Measurements from ENCODE around the gene HOXB9. TPM values are rescaled to one million over a fixed set of nuclear protein-coding genes. Genes with fewer than 3 reads are reported as not detected.
A peak's percentile ranks its signal among the peaks of the same experiment; 100 is the strongest.

Gene HOXB9
- total and polyA plus RNA-seq, 2 donors (not counting 3 experiments of a cell fraction or from before 2014, with no cell fraction given): 0.79 to 1.1 TPM

DNA sequence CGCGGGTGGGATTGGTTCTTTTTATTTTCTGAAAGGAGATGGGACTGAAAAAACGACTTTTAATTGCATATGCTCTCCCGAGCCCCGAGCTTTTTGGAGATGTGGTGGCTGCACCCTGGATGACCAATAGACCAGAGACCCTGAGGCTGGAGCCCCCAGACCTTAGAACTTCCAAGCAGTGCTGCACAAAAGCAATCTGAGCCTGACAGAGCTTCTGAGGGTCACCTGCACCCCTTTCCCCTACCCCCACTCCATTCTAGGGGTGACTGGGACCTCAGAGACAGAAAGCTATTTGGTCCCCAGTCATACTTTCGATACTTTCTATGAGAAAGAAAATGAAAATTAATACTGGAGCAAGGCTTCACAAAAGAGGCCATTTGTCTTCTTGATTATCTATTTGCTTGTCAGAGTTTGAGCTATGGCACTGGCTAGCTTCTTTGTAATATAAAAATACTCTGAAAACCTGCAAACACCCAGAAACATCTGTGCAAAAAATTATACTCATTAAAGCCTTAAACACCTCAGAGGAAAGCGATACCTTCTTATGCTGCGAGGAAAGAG is 51.6 kb downstream of the HOXB9 start:
- no peak for DNase-seq (ENCODE audit: low read depth, low spot score)
- no peak for FAIRE-seq
- Histone ChIP-seq H3K9me3 (replicated peaks; ENCODE audit: control insufficient read depth, insufficient read depth, low read length) (no peaks in the 10 kb centered on the region), H3K9ac (replicated peaks; ENCODE audit: extremely low read depth, insufficient read depth, low read length) (peak overlapping the region; percentile 29), H3K9me1 (replicated peaks; ENCODE audit: control insufficient read depth, extremely low read depth, insufficient read depth, low read length) (no peaks in the 10 kb centered on the region), H2AFZ (ENCODE audit: low read depth, low read length) (no peak overlapping the region), H3K4me2 (ENCODE audit: insufficient read depth, low read length) (peak overlapping the region; percentile 81), H3K4me3 (replicated peaks in 1 of 3; ENCODE audit: insufficient read depth in 1 of 3, low read depth in 1 of 3, low read length in 3 of 3) (peak overlapping the region in 2 of 3 experiments; percentile 9 to 46), H3K27ac (ENCODE audit: insufficient read depth, low read depth, low read length) (no peak overlapping the region), H3K79me2 (ENCODE audit: control insufficient read depth, insufficient read depth, low read length) (peaks cover 95% of the 10 kb centered on the region), H3K4me1 (ENCODE audit: control insufficient read depth, extremely low read depth, insufficient read depth, low read length) (peaks cover 80% of the 10 kb centered on the region), H4K20me1 (replicated peaks; ENCODE audit: control insufficient read depth, extremely low read depth, insufficient read depth, low read length) (no peaks in the 10 kb centered on the region), H3K36me3 (ENCODE audit: control insufficient read depth in 2 of 2, extremely low read depth in 1 of 2, insufficient read depth in 2 of 2, low read length in 2 of 2) (peaks cover 0 to 3% of the 10 kb centered on the region in 2 experiments), H3K27me3 (ENCODE audit: control insufficient read depth in 2 of 2, insufficient read depth in 2 of 2, low read length in 2 of 2) (no peaks in the 10 kb centered on the region)
- TF ChIP-seq MYC (IDR thresholded peaks at IDR 0.05; ENCODE audit: low read depth, low read length): no peak
- TF ChIP-seq, protein P1, sequence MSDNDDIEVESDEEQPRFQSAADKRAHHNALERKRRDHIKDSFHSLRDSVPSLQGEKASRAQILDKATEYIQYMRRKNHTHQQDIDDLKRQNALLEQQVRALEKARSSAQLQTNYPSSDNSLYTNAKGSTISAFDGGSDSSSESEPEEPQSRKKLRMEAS (IDR thresholded peaks at IDR 0.05; ENCODE audit: insufficient read depth, insufficient read length): no peak
- TF ChIP-seq EZH2 (IDR thresholded peaks at IDR 0.05; ENCODE audit: borderline replicate concordance, low read depth, low read length, severe bottlenecking): no peak
- TF ChIP-seq, protein P2, sequence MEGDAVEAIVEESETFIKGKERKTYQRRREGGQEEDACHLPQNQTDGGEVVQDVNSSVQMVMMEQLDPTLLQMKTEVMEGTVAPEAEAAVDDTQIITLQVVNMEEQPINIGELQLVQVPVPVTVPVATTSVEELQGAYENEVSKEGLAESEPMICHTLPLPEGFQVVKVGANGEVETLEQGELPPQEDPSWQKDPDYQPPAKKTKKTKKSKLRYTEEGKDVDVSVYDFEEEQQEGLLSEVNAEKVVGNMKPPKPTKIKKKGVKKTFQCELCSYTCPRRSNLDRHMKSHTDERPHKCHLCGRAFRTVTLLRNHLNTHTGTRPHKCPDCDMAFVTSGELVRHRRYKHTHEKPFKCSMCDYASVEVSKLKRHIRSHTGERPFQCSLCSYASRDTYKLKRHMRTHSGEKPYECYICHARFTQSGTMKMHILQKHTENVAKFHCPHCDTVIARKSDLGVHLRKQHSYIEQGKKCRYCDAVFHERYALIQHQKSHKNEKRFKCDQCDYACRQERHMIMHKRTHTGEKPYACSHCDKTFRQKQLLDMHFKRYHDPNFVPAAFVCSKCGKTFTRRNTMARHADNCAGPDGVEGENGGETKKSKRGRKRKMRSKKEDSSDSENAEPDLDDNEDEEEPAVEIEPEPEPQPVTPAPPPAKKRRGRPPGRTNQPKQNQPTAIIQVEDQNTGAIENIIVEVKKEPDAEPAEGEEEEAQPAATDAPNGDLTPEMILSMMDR (IDR thresholded peaks at IDR 0.05; ENCODE audit: extremely low read depth in 1 of 2, insufficient read depth in 1 of 2, low read depth in 1 of 2, low read length in 2 of 2): no peak
- dilution Hi-C loops (cut with MboI; ENCODE audit: extremely low pct_ligation_motif_present, low sequenced_read_pairs) (no loop called here), intact Hi-C loops (cut with micrococcal nuclease) (loop anchor here (1.0 kb wide), 1 partner anchor 30 kb away; no protein-coding TSS in a partner anchor)
- no TSS peak for BruUV-seq (replicated peaks)
- ChIA-PET CTCF (interaction anchor here (0.7 to 2.4 kb wide), 3 partner anchors 19 to 222 kb away, joined by 3 to 9 read pairs (median 4); no protein-coding TSS in a partner anchor), POLR2A (no interaction called here)

Measured in endothelial cell of umbilical vein (primary cell).